GM12872 (cell line): Measurements from ENCODE around the gene OXNAD1.

ENCODE experiments used
- TF ChIP-seq, protein P1 (sequence below): IDR thresholded peaks from 3 replicates; pipeline ENCODE4 v1.5.1; 2011; ENCODE audit warnings: low read depth, mild to moderate bottlenecking, low read length, moderate library complexity; ENCODE audit not compliant: insufficient read depth

The OXNAD1 gene

GRCh38 chr3:16300307-16300706 is 35.3 kb downstream of the OXNAD1 start:
- TF ChIP-seq, protein P1, sequence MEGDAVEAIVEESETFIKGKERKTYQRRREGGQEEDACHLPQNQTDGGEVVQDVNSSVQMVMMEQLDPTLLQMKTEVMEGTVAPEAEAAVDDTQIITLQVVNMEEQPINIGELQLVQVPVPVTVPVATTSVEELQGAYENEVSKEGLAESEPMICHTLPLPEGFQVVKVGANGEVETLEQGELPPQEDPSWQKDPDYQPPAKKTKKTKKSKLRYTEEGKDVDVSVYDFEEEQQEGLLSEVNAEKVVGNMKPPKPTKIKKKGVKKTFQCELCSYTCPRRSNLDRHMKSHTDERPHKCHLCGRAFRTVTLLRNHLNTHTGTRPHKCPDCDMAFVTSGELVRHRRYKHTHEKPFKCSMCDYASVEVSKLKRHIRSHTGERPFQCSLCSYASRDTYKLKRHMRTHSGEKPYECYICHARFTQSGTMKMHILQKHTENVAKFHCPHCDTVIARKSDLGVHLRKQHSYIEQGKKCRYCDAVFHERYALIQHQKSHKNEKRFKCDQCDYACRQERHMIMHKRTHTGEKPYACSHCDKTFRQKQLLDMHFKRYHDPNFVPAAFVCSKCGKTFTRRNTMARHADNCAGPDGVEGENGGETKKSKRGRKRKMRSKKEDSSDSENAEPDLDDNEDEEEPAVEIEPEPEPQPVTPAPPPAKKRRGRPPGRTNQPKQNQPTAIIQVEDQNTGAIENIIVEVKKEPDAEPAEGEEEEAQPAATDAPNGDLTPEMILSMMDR, result no peak

DNA sequence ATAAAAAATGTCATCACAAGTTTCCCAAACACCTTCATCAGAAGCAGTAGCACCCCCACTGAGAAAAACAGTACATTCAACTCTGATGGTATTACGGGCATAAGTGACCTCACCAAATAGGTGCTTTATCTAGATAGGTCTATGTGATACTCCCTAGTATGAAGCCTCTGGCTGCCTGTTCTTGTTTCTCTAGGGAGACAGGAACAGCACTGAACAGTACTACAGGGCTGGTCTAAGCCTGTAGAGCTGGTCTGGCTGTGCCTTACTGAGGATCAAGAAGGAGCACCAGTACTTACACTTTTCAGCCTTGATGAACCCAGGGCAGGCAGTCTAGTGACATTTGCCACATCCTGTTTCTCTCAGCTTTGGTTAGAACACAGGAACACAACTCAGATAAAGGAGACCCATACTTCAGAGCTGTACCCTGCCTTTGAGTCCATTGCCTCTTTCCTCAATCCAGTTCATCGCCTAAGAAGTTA is 35.9 kb downstream of the OXNAD1 start:
- TF ChIP-seq, protein P1, result no peak

DNA sequence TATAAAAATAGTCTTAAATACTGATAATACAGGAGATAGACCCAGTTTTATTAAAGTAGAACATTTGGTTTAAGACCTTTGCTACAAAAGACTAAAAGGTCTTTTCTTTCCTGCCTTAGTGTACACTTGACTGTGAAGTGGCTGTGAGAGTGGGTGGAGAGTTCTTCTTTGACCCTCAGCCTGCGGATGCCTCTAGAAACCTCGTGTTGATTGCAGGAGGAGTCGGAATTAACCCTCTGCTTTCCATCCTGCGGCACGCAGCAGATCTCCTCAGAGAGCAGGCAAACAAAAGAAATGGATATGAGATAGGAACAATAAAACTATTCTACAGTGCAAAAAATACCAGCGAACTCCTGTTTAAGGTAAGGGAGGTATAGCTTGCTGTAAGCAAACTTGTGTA is 36.5 kb downstream of the OXNAD1 start:
- TF ChIP-seq, protein P1, result no peak

DNA sequence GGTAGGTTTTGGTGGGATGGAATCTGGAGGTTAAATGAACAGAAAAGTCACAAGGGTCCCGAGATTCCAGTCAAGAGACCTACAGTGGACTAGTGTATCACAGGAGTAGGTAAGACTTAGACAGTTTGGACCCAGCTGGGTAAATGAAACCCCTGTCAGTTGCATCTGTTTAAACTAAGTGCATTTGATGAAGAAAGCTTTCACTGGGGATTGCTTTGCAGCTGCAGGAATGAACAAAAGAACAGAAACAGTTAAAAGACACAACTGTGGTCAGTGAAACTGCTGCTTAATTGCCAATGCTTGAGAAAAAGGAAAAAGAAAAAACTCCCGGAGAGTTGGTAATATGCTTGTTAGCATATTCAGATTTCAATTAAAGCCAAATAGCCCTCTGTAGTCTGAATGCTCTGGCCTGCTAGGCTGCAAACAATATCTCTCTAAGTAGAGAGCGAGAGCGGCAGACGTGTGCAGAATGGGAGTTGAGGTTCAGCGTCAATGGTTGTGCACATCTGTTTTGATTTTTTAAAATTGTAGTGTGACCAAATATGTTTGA is 37.1 kb downstream of the OXNAD1 start:
- TF ChIP-seq, protein P1, result no peak

GRCh38 chr3:16303037-16303575 is 38.1 kb downstream of the OXNAD1 start:
- TF ChIP-seq, protein P1, result no peak

DNA sequence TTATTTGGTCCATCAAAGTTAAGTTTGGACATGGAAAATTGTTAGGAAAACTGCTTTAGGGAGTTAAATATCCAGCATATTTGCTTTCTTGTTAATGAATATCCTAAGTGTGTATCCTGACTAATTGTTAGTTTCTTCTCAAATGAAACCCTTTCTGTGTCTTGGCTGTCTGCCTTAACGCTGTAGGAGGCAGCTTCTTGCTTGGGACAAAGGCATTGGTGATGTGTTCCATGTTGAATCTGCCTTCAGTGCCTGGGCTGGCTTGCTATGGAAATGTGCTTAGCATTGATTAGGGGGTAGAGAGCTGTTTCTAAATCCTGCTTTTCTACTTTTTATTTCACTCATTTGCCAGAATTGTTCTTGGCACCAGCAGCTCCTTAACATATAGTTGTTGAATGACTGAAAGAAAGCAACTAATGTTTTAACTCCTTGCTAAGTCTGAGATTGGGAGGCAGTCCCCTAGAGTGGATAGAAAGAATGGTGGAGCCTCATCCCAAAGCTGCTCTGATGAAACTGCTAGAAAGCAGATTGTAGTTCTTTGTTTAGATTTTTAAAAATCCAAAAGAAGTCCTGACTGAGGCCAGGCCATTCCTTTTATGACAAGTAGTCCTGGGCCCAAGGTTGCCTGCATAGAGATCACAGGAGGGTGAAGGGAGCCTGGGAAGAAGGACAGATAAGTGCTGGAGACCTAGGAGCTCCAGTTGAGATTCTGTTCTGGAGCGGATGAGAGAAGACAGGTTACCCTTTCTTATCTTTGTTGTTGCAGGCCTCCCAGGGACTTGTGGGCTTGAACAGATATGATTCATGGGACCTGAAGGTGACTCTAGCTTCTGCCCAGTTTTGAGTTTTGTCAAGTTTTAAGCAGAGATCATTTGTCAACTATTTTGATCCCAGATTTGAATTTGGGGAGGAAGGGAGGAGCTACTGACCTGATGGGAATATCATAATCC is 39.3 kb downstream of the OXNAD1 start:
- TF ChIP-seq, protein P1, result no peak

DNA sequence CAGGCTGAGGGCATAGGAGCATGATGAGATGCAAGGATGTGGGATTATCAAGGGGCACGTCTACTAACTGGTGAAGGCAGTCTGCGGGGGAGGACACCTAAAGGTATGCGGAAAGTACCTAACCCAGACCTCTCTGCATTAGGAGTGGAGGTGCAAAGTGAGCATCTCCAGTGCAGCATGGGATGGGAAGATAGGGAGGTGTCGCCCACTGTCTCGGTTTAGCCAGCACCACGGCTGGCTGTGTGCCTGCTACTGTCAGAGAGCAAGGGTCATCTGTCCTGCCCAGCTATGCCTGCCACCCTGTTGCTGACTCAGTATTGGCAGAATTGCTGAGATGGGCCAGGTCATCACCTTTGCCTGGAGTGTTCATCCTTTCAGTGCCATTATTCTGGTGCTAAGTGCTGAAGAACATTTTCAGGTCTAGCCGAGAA is 40.1 kb downstream of the OXNAD1 start:
- TF ChIP-seq, protein P1, result no peak
